Measurements from ENCODE around the gene ZFP64. TPM values are rescaled to one million over a fixed set of nuclear protein-coding genes. Genes with fewer than 3 reads are reported as not detected.

ZFP64 gene
- total RNA-seq, 4 donors from 2014 or later: 7.0 to 15.4 (median 14.2) TPM

- no peak overlapping the region for H3K27ac ChIP-seq
- H3K4me3 ChIP-seq: no peak overlapping the region
- WGBS, 2 donors (ENCODE audit: low coverage in 1 of 2): 93 to 100% methylated on average over 1 of the region's 1 CpG
- H3K36me3 ChIP-seq: peaks cover 0 to 79% of the 10 kb centered on the region in 2 donors
- ATAC-seq: no peak
- H3K4me1 ChIP-seq: no peaks in the 10 kb centered on the region
- peaks cover 0 to 12% (median 0%) of the 10 kb centered on the region in 3 donors for H3K9me3 ChIP-seq
- TF ChIP-seq EP300 (IDR thresholded peaks at IDR 0.05) (no peak), POLR2AphosphoS5 (IDR thresholded peaks at IDR 0.05) (no peak), CTCF (IDR thresholded peaks at IDR 0.05) (no peak), POLR2A (IDR thresholded peaks at IDR 0.05) (no peak)
- H3K27me3 ChIP-seq: no peaks in the 10 kb centered on the region
These were observed 25.4 kb downstream of the ZFP64 start for GRCh38 chr20:52166150-52166549.

- ATAC-seq: no peak
- H3K9me3 ChIP-seq: peaks cover 0 to 12% (median 0%) of the 10 kb centered on the region in 3 donors
- WGBS, 2 donors (ENCODE audit: low coverage in 1 of 2): 96% methylated on average over 6 to 8 of the region's 9 CpGs
- H3K4me3 ChIP-seq: no peak overlapping the region
- no peaks in the 10 kb centered on the region for H3K27me3 ChIP-seq
- no peak overlapping the region for H3K27ac ChIP-seq
- no peaks in the 10 kb centered on the region for H3K4me1 ChIP-seq
- TF ChIP-seq EP300 (IDR thresholded peaks at IDR 0.05): no peak
- no peak for TF ChIP-seq CTCF (IDR thresholded peaks at IDR 0.05)
- TF ChIP-seq POLR2AphosphoS5 (IDR thresholded peaks at IDR 0.05): no peak
- TF ChIP-seq POLR2A (IDR thresholded peaks at IDR 0.05): no peak
- H3K36me3 ChIP-seq: peaks cover 0 to 100% of the 10 kb centered on the region in 2 donors
These were observed 30.9 kb downstream of the ZFP64 start for GRCh38 chr20:52160621-52161204.

GRCh38 chr20:52160049-52160570 is 31.5 kb downstream of the ZFP64 start:
- Histone ChIP-seq H3K4me1 (no peaks in the 10 kb centered on the region), H3K36me3 (peaks cover 0 to 98% of the 10 kb centered on the region in 2 donors), H3K27ac (no peak overlapping the region), H3K4me3 (no peak overlapping the region), H3K9me3 (peaks cover 0 to 8% (median 0%) of the 10 kb centered on the region in 3 donors), H3K27me3 (no peaks in the 10 kb centered on the region)
- no peak for TF ChIP-seq EP300 (IDR thresholded peaks at IDR 0.05)
- TF ChIP-seq POLR2A (IDR thresholded peaks at IDR 0.05): no peak
- no peak for TF ChIP-seq POLR2AphosphoS5 (IDR thresholded peaks at IDR 0.05)
- TF ChIP-seq CTCF (IDR thresholded peaks at IDR 0.05): no peak
- 94 to 95% methylated on average over 13 to 18 of the region's 18 CpGs for WGBS, 2 donors (ENCODE audit: low coverage in 1 of 2)
- no peak for ATAC-seq

GRCh38 chr20:52154575-52154974 is 37.0 kb downstream of the ZFP64 start:
- H3K4me3 ChIP-seq: no peak overlapping the region
- no peak overlapping the region for H3K27ac ChIP-seq
- TF ChIP-seq EP300 (IDR thresholded peaks at IDR 0.05) (no peak), CTCF (IDR thresholded peaks at IDR 0.05) (no peak), POLR2A (IDR thresholded peaks at IDR 0.05) (no peak), POLR2AphosphoS5 (IDR thresholded peaks at IDR 0.05) (no peak)
- no peaks in the 10 kb centered on the region for H3K27me3 ChIP-seq
- H3K4me1 ChIP-seq: no peaks in the 10 kb centered on the region
- 36 to 44% methylated on average over 1 of the region's 1 CpG for WGBS, 2 donors (ENCODE audit: low coverage in 1 of 2)
- H3K9me3 ChIP-seq: peaks cover 0 to 8% (median 0%) of the 10 kb centered on the region in 3 donors
- peaks cover 0 to 80% of the 10 kb centered on the region in 2 donors for H3K36me3 ChIP-seq
- no peak for ATAC-seq

- no peak for ATAC-seq
These were observed 37.7 kb downstream of the ZFP64 start for GRCh38 chr20:52153896-52154295.

More at GRCh38 chr20:52153896-52154295, 37.7 kb downstream of the ZFP64 start:
- Histone ChIP-seq H3K9me3 (peaks cover 0 to 8% (median 0%) of the 10 kb centered on the region in 3 donors), H3K27me3 (no peaks in the 10 kb centered on the region), H3K4me3 (no peak overlapping the region), H3K4me1 (no peaks in the 10 kb centered on the region), H3K36me3 (peaks cover 0 to 73% of the 10 kb centered on the region in 2 donors), H3K27ac (no peak overlapping the region)
- TF ChIP-seq POLR2A (IDR thresholded peaks at IDR 0.05) (no peak), EP300 (IDR thresholded peaks at IDR 0.05) (no peak), CTCF (IDR thresholded peaks at IDR 0.05) (no peak), POLR2AphosphoS5 (IDR thresholded peaks at IDR 0.05) (no peak)
- WGBS, 2 donors (ENCODE audit: low coverage in 1 of 2): 61 to 70% methylated on average over 6 to 7 of the region's 7 CpGs
